Heart right ventricle (tissue), 16 donors: ENCODE measurements around the gene UNC119. TPM values are rescaled to one million over a fixed set of nuclear protein-coding genes. Genes with fewer than 3 reads are reported as not detected.

ENCODE experiments used
- ATAC-seq, 8 donors: fragments of 200-7000 bp; cut with Tn5 transposase; one replicate each; pipeline ENCODE4 v1.9.1; 2020; ENCODE audit warnings: mild to moderate bottlenecking in 8 of 8, moderate library complexity in 8 of 8, moderate number of reproducible peaks in 1 of 8
- DNase-seq, 2 donors: peaks; one replicate each; pipeline ENCODE4 v3.0.0-alpha.2; 2020
- H3K27ac ChIP-seq, 10 donors: fragments of 200-600 bp; sonication (generic) in 2 of 10; one replicate each; pipeline versions ENCODE4 v1.5.0 to v1.8.0; 2020 to 2022; ENCODE audit warnings: mild to moderate bottlenecking in 3 of 10
- H3K27me3 ChIP-seq, 7 donors: fragments of 200-600 bp; one replicate each; pipeline ENCODE4 v1.8.0; 2021 to 2022; ENCODE audit warnings: mild to moderate bottlenecking in 2 of 7
- H3K36me3 ChIP-seq, 9 donors: fragments of 200-600 bp; sonication (generic) in 1 of 9; one replicate each; pipeline versions ENCODE4 v1.5.0 to v1.8.0; 2020 to 2022; ENCODE audit warnings: mild to moderate bottlenecking in 2 of 9
- H3K4me1 ChIP-seq, 9 donors: fragments of 200-600 bp; sonication (generic) in 1 of 9; one replicate each; pipeline versions ENCODE4 v1.5.0 to v1.8.0; 2020 to 2022; ENCODE audit warnings: mild to moderate bottlenecking in 4 of 9
- H3K4me3 ChIP-seq, 10 donors: fragments of 200-600 bp; sonication (generic) in 2 of 10; one replicate each; pipeline versions ENCODE4 v1.5.0 to v1.8.0; 2020 to 2022; ENCODE audit warnings: mild to moderate bottlenecking in 7 of 10, moderate library complexity in 2 of 10
- H3K9me3 ChIP-seq, 11 donors: fragments of 200-600 bp in 10 of 11; sonication (generic) in 2 of 11; one replicate each; pipeline versions ENCODE4 v1.5.0 to v1.8.0; 2013 to 2022; ENCODE audit warnings: mild to moderate bottlenecking in 2 of 11, control low read depth in 1 of 11, moderate library complexity in 1 of 11
- CTCF ChIP-seq, 9 donors: fragments of 200-600 bp; sonication (generic) in 2 of 9; IDR thresholded peaks; one replicate each; pipeline versions ENCODE4 v1.5.0 to v1.8.0; 2021 to 2022; ENCODE audit warnings: antibody characterized with exemption in 9 of 9, mild to moderate bottlenecking in 5 of 9, moderate library complexity in 1 of 9
- WGBS, 2 donors: extraction: QIAGEN DNeasy Blood & Tissue Kit; methylation state at CpG; one replicate each; pipeline ENCODE4 v1.1.7; 2013; ENCODE audit warnings: inconsistent platforms in 1 of 2; 5-methylcytosine and 5-hydroxymethylcytosine counted together
- intact Hi-C, 10 donors: fragments of 100-400 bp; cut with DNase I; formaldehyde crosslinking; loops; one replicate each; pipeline versions ENCODE4 v1.11.1 to v1.14.2; 2022
- polyA plus RNA-seq, 2 donors: library from polyadenylated mRNA; stranded (reverse); fragments of 200-250 nt; gene quantifications; one replicate each; pipeline ENCODE4 v1.2.3, GENCODE V29; 2013
- total RNA-seq, 10 donors: library from RNA; stranded (reverse); fragmentation: NEBNext Ultra II Directional in 3 of 10; extraction: Animal tissue kit (Norgen Biotek cat#: 25700) in 3 of 10; gene quantifications; one replicate each; pipeline versions ENCODE4 v1.2.1 to v1.2.4, GENCODE V29; 2021 to 2023
- donor health status: Arrhythmogenic right ventricular cardiomyopathy.
- donor health status: ischemic (EF 13 %, LVEDD 7.1; RV severe dilation, severe dysfunction).
- donor health status: healthy with polysubstance abuse.
- donor health status: DM: no; HTN: yes; CAD: no.
- donor health status: DM: no; HTN: no; CAD: no.
- donor health status: ischemic (EF 25% LVEDD 6.9; RV normal size, moderate dysfunction).
- donor health status: ischemic (EF 25% LVEDD 5.7; RV mildly dilated, moderate dysfunction).
- donor health status: healthy.
- donor health status: DM: yes; HTN: yes; CAD: no.
- donor health status: Ischemic cardiomyopathy.
- donor health status: ischemic (EF 35%, LVEDD 5.7; RV mildly dilated, moderate dysfunction).
- donor health status: nonischemic (EF 11% LVEDD 7.7; RV severe dilation, severe dysfunction).
- donor health status: DM: yes; HTN: yes; CAD: no.
- donor health status: PGD.
- donor health status: ischemic (EF 29% LVEDD 5.4; RV normal size, mild dysfunction).
- donor health status: nonischemic (EF 23%, LVEDD 6.1; RV moderate dilation, normal function).

Gene UNC119
- total and polyA plus RNA-seq, 12 donors = 10.6 to 23.8 (median 21.0) TPM

GRCh38 chr17:28550858-28551257 lies 1.6 kb downstream of the UNC119 start:
- intact Hi-C loops = loop anchor here in 3 of 10 donors (5.0 to 10.0 kb wide), 3 partner anchors 51 to 64 kb away; partner anchors contain the start of gene RSKR (in 2 of the 3)
- no peaks in the 10 kb centered on the region for H3K9me3 ChIP-seq
- peaks cover 0 to 48% (median 21%) of the 10 kb centered on the region in 9 donors for H3K4me1 ChIP-seq
- H3K27ac ChIP-seq = no peak overlapping the region
- ATAC-seq = no peak
- H3K27me3 ChIP-seq = no peaks in the 10 kb centered on the region
- WGBS, 2 donors = 92 to 96% methylated on average over 1 of the region's 1 CpG
- peaks cover 0 to 43% (median 22%) of the 10 kb centered on the region in 9 donors for H3K36me3 ChIP-seq
- DNase-seq = no peak
- no peak overlapping the region for H3K4me3 ChIP-seq
- no peak for TF ChIP-seq CTCF (IDR thresholded peaks at IDR 0.05)

GRCh38 chr17:28549236-28550132 lies 2.9 kb downstream of the UNC119 start:
- Histone ChIP-seq H3K27me3 (no peaks in the 10 kb centered on the region), H3K36me3 (peaks cover 0 to 29% (median 9%) of the 10 kb centered on the region in 9 donors), H3K4me3 (no peak overlapping the region), H3K4me1 (peaks cover 0 to 48% (median 21%) of the 10 kb centered on the region in 9 donors), H3K27ac (peak overlapping the region in 1 of 10 donors; percentile 85), H3K9me3 (no peaks in the 10 kb centered on the region)
- intact Hi-C loops = loop anchor here in 7 of 10 donors (5.0 to 10.0 kb wide), 3 partner anchors 53 to 65 kb away; partner anchors contain the start of gene RSKR (in 6 of the 7)
- TF ChIP-seq CTCF (IDR thresholded peaks at IDR 0.05) = no peak
- 68 to 90% methylated on average over 3 of the region's 3 CpGs for WGBS, 2 donors
- ATAC-seq (no peak), DNase-seq (no peak)

- Histone ChIP-seq H3K9me3 (no peaks in the 10 kb centered on the region), H3K27me3 (no peaks in the 10 kb centered on the region), H3K4me1 (peaks cover 0 to 48% (median 21%) of the 10 kb centered on the region in 9 donors), H3K27ac (peak overlapping the region in 1 of 10 donors; percentile 85), H3K4me3 (no peak overlapping the region), H3K36me3 (peaks cover 0 to 20% (median 0%) of the 10 kb centered on the region in 9 donors)
- no peak for ATAC-seq
- 83 to 89% methylated on average over 6 of the region's 6 CpGs for WGBS, 2 donors
- DNase-seq = no peak
- intact Hi-C loops = loop anchor here in 4 of 10 donors (5.0 kb wide), 1 partner anchor 64 kb away; the partner anchor contains the start of gene RSKR (in 4 of the 4)
- TF ChIP-seq CTCF (IDR thresholded peaks at IDR 0.05) = peak in 2 of 9 donors; percentile 2 to 4
These were observed 3.9 kb downstream of the UNC119 start for GRCh38 chr17:28548417-28549130.
